ENCODE measurements around the gene ACTRT2. TPM values are rescaled to one million over a fixed set of nuclear protein-coding genes. Genes with fewer than 3 reads are reported as not detected.

Gene ACTRT2
- total RNA-seq, 4 donors from 2014 or later: not detected

- Histone ChIP-seq H3K27me3 (no peaks in the 10 kb centered on the region), H3K9me3 (no peaks in the 10 kb centered on the region), H3K4me1 (no peaks in the 10 kb centered on the region), H3K36me3 (no peaks in the 10 kb centered on the region), H3K27ac (no peak overlapping the region), H3K4me3 (no peak overlapping the region)
- no peak for TF ChIP-seq POLR2A (IDR thresholded peaks at IDR 0.05)
- TF ChIP-seq, protein P1, sequence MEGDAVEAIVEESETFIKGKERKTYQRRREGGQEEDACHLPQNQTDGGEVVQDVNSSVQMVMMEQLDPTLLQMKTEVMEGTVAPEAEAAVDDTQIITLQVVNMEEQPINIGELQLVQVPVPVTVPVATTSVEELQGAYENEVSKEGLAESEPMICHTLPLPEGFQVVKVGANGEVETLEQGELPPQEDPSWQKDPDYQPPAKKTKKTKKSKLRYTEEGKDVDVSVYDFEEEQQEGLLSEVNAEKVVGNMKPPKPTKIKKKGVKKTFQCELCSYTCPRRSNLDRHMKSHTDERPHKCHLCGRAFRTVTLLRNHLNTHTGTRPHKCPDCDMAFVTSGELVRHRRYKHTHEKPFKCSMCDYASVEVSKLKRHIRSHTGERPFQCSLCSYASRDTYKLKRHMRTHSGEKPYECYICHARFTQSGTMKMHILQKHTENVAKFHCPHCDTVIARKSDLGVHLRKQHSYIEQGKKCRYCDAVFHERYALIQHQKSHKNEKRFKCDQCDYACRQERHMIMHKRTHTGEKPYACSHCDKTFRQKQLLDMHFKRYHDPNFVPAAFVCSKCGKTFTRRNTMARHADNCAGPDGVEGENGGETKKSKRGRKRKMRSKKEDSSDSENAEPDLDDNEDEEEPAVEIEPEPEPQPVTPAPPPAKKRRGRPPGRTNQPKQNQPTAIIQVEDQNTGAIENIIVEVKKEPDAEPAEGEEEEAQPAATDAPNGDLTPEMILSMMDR (IDR thresholded peaks at IDR 0.05): no peak
- DNase-seq: peak in 2 of 3 donors; percentile 29 to 40
Observed at GRCh38 chr1:3028531-3029282, 7.4 kb downstream of the ACTRT2 start.

DNA sequence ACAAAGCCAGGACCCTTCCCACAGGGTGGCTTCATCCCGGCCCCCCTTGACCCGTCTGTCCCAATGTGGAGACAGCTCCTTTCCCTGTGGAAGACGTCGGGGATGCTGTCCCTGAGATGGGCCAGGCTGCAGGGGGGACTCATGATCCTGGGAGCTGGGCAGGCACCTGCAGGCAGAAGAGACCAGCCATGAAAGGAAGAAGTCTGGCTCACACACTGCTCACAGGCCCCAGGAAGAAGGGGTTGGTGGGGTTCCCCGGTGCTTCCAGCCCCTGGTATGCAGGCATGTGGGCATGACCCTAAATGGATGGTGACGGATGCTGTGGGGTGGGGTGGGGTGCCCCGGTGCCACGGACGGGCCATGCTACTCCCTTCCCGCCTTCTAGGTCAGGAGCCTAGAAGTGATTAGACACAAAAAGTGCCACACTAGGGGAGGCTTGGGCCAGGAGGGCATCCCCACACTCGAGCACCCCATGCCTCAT lies 8.3 kb downstream of the ACTRT2 start:
- TF ChIP-seq, protein P1 (IDR thresholded peaks at IDR 0.05): no peak
- TF ChIP-seq POLR2A (IDR thresholded peaks at IDR 0.05): no peak
- no peaks in the 10 kb centered on the region for H3K36me3 ChIP-seq
- H3K27me3 ChIP-seq: no peaks in the 10 kb centered on the region
- no peak overlapping the region for H3K27ac ChIP-seq
- H3K9me3 ChIP-seq: no peaks in the 10 kb centered on the region
- peak in 1 of 3 donors; percentile 21 for DNase-seq
- no peaks in the 10 kb centered on the region for H3K4me1 ChIP-seq
- no peak overlapping the region for H3K4me3 ChIP-seq

DNA sequence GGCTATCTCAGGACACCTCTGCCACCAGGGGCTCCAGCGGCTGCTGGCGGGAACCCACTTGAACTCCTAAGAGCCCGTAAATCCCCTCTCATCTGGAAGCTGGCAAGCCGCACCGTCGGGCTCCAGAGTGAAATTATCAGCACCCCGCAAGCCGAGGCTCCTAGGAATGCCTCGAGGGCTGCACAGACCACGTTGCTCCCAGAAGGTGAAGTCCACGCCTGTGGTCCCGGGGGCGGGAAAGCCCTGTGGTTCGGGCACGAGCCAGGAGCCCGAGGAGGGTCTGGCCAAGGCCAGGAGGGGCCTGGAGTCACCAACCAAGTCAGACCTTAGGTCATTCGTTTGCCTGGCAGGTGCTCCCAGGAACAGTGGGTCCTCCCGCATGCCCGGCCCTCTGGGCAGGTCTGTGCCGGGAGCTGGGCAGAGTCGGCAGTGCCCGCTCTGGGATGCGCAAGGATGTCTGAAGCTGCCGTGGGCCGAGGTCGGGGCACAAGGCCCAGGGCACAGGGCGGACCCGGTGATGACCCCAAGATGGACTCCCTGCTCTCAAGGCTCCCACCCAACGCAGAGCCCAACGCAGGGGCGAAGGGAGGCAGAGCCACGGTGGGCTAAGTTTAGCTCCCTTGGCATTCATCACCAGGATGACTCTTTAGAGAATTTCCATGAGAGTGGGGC lies 8.9 kb downstream of the ACTRT2 start:
- TF ChIP-seq, protein P1 (IDR thresholded peaks at IDR 0.05): no peak
- no peak for TF ChIP-seq POLR2A (IDR thresholded peaks at IDR 0.05)
- H3K27me3 ChIP-seq: no peaks in the 10 kb centered on the region
- no peak overlapping the region for H3K27ac ChIP-seq
- H3K9me3 ChIP-seq: no peaks in the 10 kb centered on the region
- H3K36me3 ChIP-seq: no peaks in the 10 kb centered on the region
- no peak overlapping the region for H3K4me3 ChIP-seq
- H3K4me1 ChIP-seq: no peaks in the 10 kb centered on the region
- DNase-seq: peak in 2 of 3 donors; percentile 34 to 35

GRCh38 chr1:3030663-3031381 lies 9.6 kb downstream of the ACTRT2 start:
- H3K9me3 ChIP-seq: no peaks in the 10 kb centered on the region
- H3K36me3 ChIP-seq: no peaks in the 10 kb centered on the region
- TF ChIP-seq, protein P1 (IDR thresholded peaks at IDR 0.05): no peak
- no peak for TF ChIP-seq POLR2A (IDR thresholded peaks at IDR 0.05)
- DNase-seq: peak in 2 of 3 donors; percentile 27 to 43
- no peak overlapping the region for H3K27ac ChIP-seq
- no peak overlapping the region for H3K4me3 ChIP-seq
- no peaks in the 10 kb centered on the region for H3K27me3 ChIP-seq
- no peaks in the 10 kb centered on the region for H3K4me1 ChIP-seq

GRCh38 chr1:3031401-3032221 lies 10.3 kb downstream of the ACTRT2 start:
- TF ChIP-seq, protein P1 (IDR thresholded peaks at IDR 0.05): no peak
- TF ChIP-seq POLR2A (IDR thresholded peaks at IDR 0.05): no peak
- Histone ChIP-seq H3K4me1 (no peaks in the 10 kb centered on the region), H3K36me3 (no peaks in the 10 kb centered on the region), H3K27ac (no peak overlapping the region), H3K27me3 (no peaks in the 10 kb centered on the region), H3K9me3 (no peaks in the 10 kb centered on the region), H3K4me3 (no peak overlapping the region)
- DNase-seq: peak in 2 of 3 donors; percentile 32 to 36

Measured in Peyer's patch (tissue), 4 donors.